Stimulated activated CD4-positive, alpha-beta T cell treated with anti-CD3 and anti-CD28 coated beads, Interleukin-15, amount 100 ng/mL, for 24 hours (primary cell): ENCODE data around the gene NCCRP1.

ENCODE experiments used
- DNase-seq: peaks from one replicate; pipeline ENCODE4 v3.0.0-alpha.2; 2020

Gene NCCRP1

GRCh38 chr19:39181500-39182173 lies 15.1 kb upstream of the NCCRP1 start:
- DNase-seq: no peak

- no peak for DNase-seq
Measured at GRCh38 chr19:39182174-39182505, 14.6 kb upstream of the NCCRP1 start.

- DNase-seq: no peak
Measured at GRCh38 chr19:39183104-39183503, 13.7 kb upstream of the NCCRP1 start.

- no peak for DNase-seq
Measured at GRCh38 chr19:39186391-39186790, 10.4 kb upstream of the NCCRP1 start.

- no peak for DNase-seq
Measured at GRCh38 chr19:39187552-39187943, 9.2 kb upstream of the NCCRP1 start.

- no peak for DNase-seq
Measured at GRCh38 chr19:39188960-39189359, 7.8 kb upstream of the NCCRP1 start.

- DNase-seq: no peak
Measured at GRCh38 chr19:39190768-39191167, 6.0 kb upstream of the NCCRP1 start.

- DNase-seq: no peak
Measured at GRCh38 chr19:39192846-39193245, 3.9 kb upstream of the NCCRP1 start.

GRCh38 chr19:39193803-39194202 lies 3.0 kb upstream of the NCCRP1 start:
- DNase-seq: no peak

GRCh38 chr19:39194832-39195542 lies 1.8 kb upstream of the NCCRP1 start:
- no peak for DNase-seq

- no peak for DNase-seq
Measured at GRCh38 chr19:39195755-39196154, 1.0 kb upstream of the NCCRP1 start.

GRCh38 chr19:39196320-39196719 lies 444 bp upstream of the NCCRP1 start:
- no peak for DNase-seq

GRCh38 chr19:39197808-39198207 lies 1.0 kb downstream of the NCCRP1 start:
- no peak for DNase-seq

- DNase-seq: no peak
Measured at GRCh38 chr19:39199025-39199424, 2.3 kb downstream of the NCCRP1 start.

GRCh38 chr19:39200066-39200802 lies 3.5 kb downstream of the NCCRP1 start:
- DNase-seq: no peak

GRCh38 chr19:39200803-39201115 lies 4.0 kb downstream of the NCCRP1 start:
- DNase-seq: no peak

- DNase-seq: no peak
Measured at GRCh38 chr19:39202998-39203355, 6.2 kb downstream of the NCCRP1 start.

- DNase-seq: no peak
Measured at GRCh38 chr19:39203372-39204341, 6.9 kb downstream of the NCCRP1 start, which contains the start of gene SYCN. Gene SYCN, minus strand, starts transcription at chr19:39204263. Its CDS starts 9 bp downstream, at chr19:39204254.

GRCh38 chr19:39205449-39205764 lies 8.6 kb downstream of the NCCRP1 start:
- no peak for DNase-seq

GRCh38 chr19:39206122-39206521 lies 9.4 kb downstream of the NCCRP1 start:
- DNase-seq: no peak

GRCh38 chr19:39207293-39207836 lies 10.6 kb downstream of the NCCRP1 start:
- DNase-seq: no peak

GRCh38 chr19:39208175-39208795 lies 11.5 kb downstream of the NCCRP1 start:
- DNase-seq: no peak
